Naive thymus-derived CD4-positive, alpha-beta T cell (primary cell): ENCODE results near the gene AOPEP. TPM values are rescaled to one million over a fixed set of nuclear protein-coding genes. Genes with fewer than 3 reads are reported as not detected.

Experiments
- ATAC-seq: fragments of 150-1000 bp; cut with Tn5 transposase; 2 replicates; pipeline ENCODE4 v1.10.0; 2021; ENCODE audit warnings: mild to moderate bottlenecking, moderate library complexity
- CTCF ChIA-PET: fragments of 350-600 bp; sonication (Branson Sonifier 250); formaldehyde crosslinking; loops from one replicate; lab custom pipeline; 2021; ENCODE audit warnings: antibody characterized with exemption; lab: Charles Lee
- POLR2A ChIA-PET: fragments of 350-600 bp; sonication (Branson Sonifier 250); formaldehyde crosslinking; loops from one replicate; lab custom pipeline; 2021; ENCODE audit warnings: antibody characterized with exemption, inconsistent platforms; lab: Charles Lee
- DNase-seq, 9 donors: peaks; one replicate each; pipeline versions ENCODE4 v3.0.0 to v3.0.0-alpha.2; 2020 to 2022; ENCODE audit warnings: mixed read lengths in 1 of 9
- H3K27ac ChIP-seq: one replicate; pipeline ENCODE4 v1.7.0; 2013; ENCODE audit warnings: mild to moderate bottlenecking, low read depth, low read length, moderate library complexity
- H3K27me3 ChIP-seq, 2 donors: one replicate each; pipeline ENCODE4 v1.7.0; 2013; ENCODE audit warnings: low read length in 2 of 2, mild to moderate bottlenecking in 2 of 2, moderate library complexity in 2 of 2; ENCODE audit not compliant: control insufficient read depth in 2 of 2, insufficient read depth in 2 of 2
- H3K36me3 ChIP-seq, 3 experiments: 1 replicate in 2 of 3; 2 replicates in 1 of 3; pipeline ENCODE4 v1.7.0; 2013; ENCODE audit warnings: low read length in 3 of 3, mild to moderate bottlenecking in 3 of 3, moderate library complexity in 1 of 3; ENCODE audit not compliant: insufficient read depth in 3 of 3, control insufficient read depth in 2 of 3
- H3K4me1 ChIP-seq, 2 donors: one replicate each; pipeline ENCODE4 v1.7.0; 2013; ENCODE audit warnings: low read length in 2 of 2, mild to moderate bottlenecking in 2 of 2, moderate library complexity in 1 of 2; ENCODE audit not compliant: control insufficient read depth in 2 of 2, insufficient read depth in 2 of 2
- H3K4me3 ChIP-seq: 2 replicates; pipeline ENCODE4 v1.7.0; 2013; ENCODE audit warnings: mild to moderate bottlenecking, low read length
- H3K9me3 ChIP-seq, 3 experiments: 1 replicate in 2 of 3; 2 replicates in 1 of 3; pipeline ENCODE4 v1.7.0; 2013; ENCODE audit warnings: low read length in 3 of 3; ENCODE audit not compliant: control insufficient read depth in 2 of 3
- H3K27ac Mint-ChIP-seq, 9 donors: one replicate each; pipeline ENCODE4 v1.8.0; 2020 to 2022; ENCODE audit warnings: mixed read lengths in 9 of 9, mild to moderate bottlenecking in 8 of 9, moderate library complexity in 5 of 9, inconsistent platforms in 2 of 9
- H3K27me3 Mint-ChIP-seq, 5 donors: one replicate each; pipeline ENCODE4 v1.8.0; 2021 to 2022; ENCODE audit warnings: mixed read lengths in 5 of 5, mild to moderate bottlenecking in 1 of 5
- H3K36me3 Mint-ChIP-seq, 5 donors: one replicate each; pipeline ENCODE4 v1.8.0; 2020 to 2022; ENCODE audit warnings: mixed read lengths in 5 of 5, mild to moderate bottlenecking in 3 of 5, inconsistent platforms in 1 of 5
- H3K4me1 Mint-ChIP-seq, 7 donors: one replicate each; pipeline ENCODE4 v1.8.0; 2020 to 2022; ENCODE audit warnings: mixed read lengths in 7 of 7, mild to moderate bottlenecking in 3 of 7, inconsistent platforms in 1 of 7
- H3K4me3 Mint-ChIP-seq, 10 donors: one replicate each; pipeline ENCODE4 v1.8.0; 2020 to 2022; ENCODE audit warnings: mild to moderate bottlenecking in 10 of 10, mixed read lengths in 10 of 10, moderate library complexity in 6 of 10, inconsistent platforms in 2 of 10
- H3K9me3 Mint-ChIP-seq, 11 donors: one replicate each; pipeline ENCODE4 v1.8.0; 2020 to 2022; ENCODE audit warnings: mixed read lengths in 11 of 11, mild to moderate bottlenecking in 4 of 11, inconsistent platforms in 1 of 11, moderate library complexity in 1 of 11
- intact Hi-C, 2 donors: fragments of 100-400 bp; cut with micrococcal nuclease; formaldehyde crosslinking; loops; one replicate each; pipeline ENCODE4 v1.15.1; 2023
- polyA plus RNA-seq, 2 donors: library from polyadenylated mRNA; unstranded; fragments of 300-500 nt; fragmentation: Illumina TruSeq; gene quantifications; one replicate each; pipeline ENCODE4 v1.2.3, GENCODE V29; 2021
- total RNA-seq, 6 experiments: library from RNA in 5 of 6; stranded (reverse) in 5 of 6; gene quantifications; 1 replicate in 5 of 6; 2 replicates in 1 of 6; pipeline ENCODE4 v1.2.3 and lab custom pipeline; 2021 to 2026

The AOPEP gene
- total and polyA plus RNA-seq, 7 experiments from 2014 or later, result 5.7 to 19.0 (median 13.6) TPM

- intact Hi-C loops, result no loop called here
These were observed 164.7 kb downstream of the AOPEP start for GRCh38 chr9:94891183-94891582.

GRCh38 chr9:94892675-94893074 is 166.2 kb downstream of the AOPEP start:
- H3K27ac Mint-ChIP-seq, result no peak overlapping the region
- Histone ChIP-seq H3K4me1 (no peaks in the 10 kb centered on the region), H3K27me3 (no peaks in the 10 kb centered on the region), H3K9me3 (no peaks in the 10 kb centered on the region), H3K27ac (no peak overlapping the region), H3K36me3 (no peaks in the 10 kb centered on the region), H3K4me3 (no peak overlapping the region)
- H3K27me3 Mint-ChIP-seq, result peaks cover 0 to 2% (median 0%) of the 10 kb centered on the region in 5 donors
- ATAC-seq (no peak), DNase-seq (no peak)
- H3K4me1 Mint-ChIP-seq, result peaks cover 0 to 18% (median 0%) of the 10 kb centered on the region in 7 donors
- peaks cover 0 to 24% (median 15%) of the 10 kb centered on the region in 11 donors for H3K9me3 Mint-ChIP-seq
- intact Hi-C loops, result no loop called here
- CTCF ChIA-PET, result no interaction called here
- peaks cover 4 to 24% (median 22%) of the 10 kb centered on the region in 5 donors for H3K36me3 Mint-ChIP-seq
- no peak overlapping the region for H3K4me3 Mint-ChIP-seq
- POLR2A ChIA-PET, result no interaction called here

More at GRCh38 chr9:94891183-94891582, 164.7 kb downstream of the AOPEP start:
- ATAC-seq, result no peak
- Histone ChIP-seq H3K4me3 (no peak overlapping the region), H3K36me3 (no peaks in the 10 kb centered on the region), H3K27ac (no peak overlapping the region), H3K27me3 (no peaks in the 10 kb centered on the region), H3K4me1 (no peaks in the 10 kb centered on the region), H3K9me3 (no peaks in the 10 kb centered on the region)
- CTCF ChIA-PET, result interaction anchor here (0.5 kb wide), 1 partner anchor 222 kb away, joined by 3 read pairs; no protein-coding TSS in a partner anchor
- peaks cover 4 to 24% (median 22%) of the 10 kb centered on the region in 5 donors for H3K36me3 Mint-ChIP-seq
- H3K4me1 Mint-ChIP-seq, result peaks cover 0 to 14% (median 0%) of the 10 kb centered on the region in 7 donors
- DNase-seq, result no peak
- peaks cover 0 to under 1% (median 0%) of the 10 kb centered on the region in 5 donors for H3K27me3 Mint-ChIP-seq
- H3K4me3 Mint-ChIP-seq, result no peak overlapping the region
- POLR2A ChIA-PET, result interaction anchor here (0.5 kb wide), 1 partner anchor 171 kb away, joined by 4 read pairs; no protein-coding TSS in a partner anchor
- no peak overlapping the region for H3K27ac Mint-ChIP-seq
- peaks cover 0 to 24% (median 15%) of the 10 kb centered on the region in 11 donors for H3K9me3 Mint-ChIP-seq

- POLR2A ChIA-PET, result no interaction called here
These were observed 167.7 kb downstream of the AOPEP start for GRCh38 chr9:94894094-94894699.

DNA sequence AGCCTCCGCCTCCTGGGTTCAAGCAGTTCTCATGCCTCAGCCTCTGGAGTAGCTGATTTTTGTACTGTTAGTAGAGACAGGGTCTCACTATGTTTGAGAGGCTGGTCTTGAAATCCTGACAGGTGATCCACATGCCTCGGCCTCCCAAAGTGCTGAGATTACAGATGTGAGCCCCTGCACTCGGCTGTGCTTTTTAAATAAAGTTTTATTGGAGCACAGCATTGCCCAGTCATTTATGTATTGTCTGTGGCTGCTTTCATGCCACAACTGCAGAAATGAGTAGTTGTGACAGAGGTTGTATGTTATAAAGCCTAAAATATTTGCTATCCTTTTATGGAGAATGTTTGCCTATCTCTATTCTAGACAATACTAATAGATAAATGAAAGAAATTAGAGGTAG is 169.2 kb downstream of the AOPEP start:
- Histone ChIP-seq H3K9me3 (no peaks in the 10 kb centered on the region), H3K27ac (no peak overlapping the region), H3K4me1 (no peaks in the 10 kb centered on the region), H3K36me3 (no peaks in the 10 kb centered on the region), H3K4me3 (no peak overlapping the region), H3K27me3 (no peaks in the 10 kb centered on the region)
- H3K4me3 Mint-ChIP-seq, result no peak overlapping the region
- ATAC-seq (no peak), DNase-seq (no peak)
- POLR2A ChIA-PET, result no interaction called here
- peaks cover 0 to 14% (median 9%) of the 10 kb centered on the region in 11 donors for H3K9me3 Mint-ChIP-seq
- CTCF ChIA-PET, result no interaction called here
- peaks cover 0 to 2% (median 0%) of the 10 kb centered on the region in 5 donors for H3K27me3 Mint-ChIP-seq
- H3K27ac Mint-ChIP-seq, result no peak overlapping the region
- H3K4me1 Mint-ChIP-seq, result peaks cover 0 to 27% (median 0%) of the 10 kb centered on the region in 7 donors
- peaks cover under 1 to 17% (median 16%) of the 10 kb centered on the region in 5 donors for H3K36me3 Mint-ChIP-seq
- intact Hi-C loops, result no loop called here

More at GRCh38 chr9:94894094-94894699, 167.7 kb downstream of the AOPEP start:
- Mint-ChIP-seq H3K27ac (no peak overlapping the region), H3K4me3 (no peak overlapping the region), H3K27me3 (peaks cover 0 to 2% (median 0%) of the 10 kb centered on the region in 5 donors), H3K36me3 (peaks cover 4 to 20% (median 16%) of the 10 kb centered on the region in 5 donors), H3K9me3 (peaks cover 0 to 18% (median 13%) of the 10 kb centered on the region in 11 donors), H3K4me1 (peaks cover 0 to 18% (median 0%) of the 10 kb centered on the region in 7 donors)
- CTCF ChIA-PET, result no interaction called here
- no peaks in the 10 kb centered on the region for H3K27me3 ChIP-seq
- DNase-seq, result no peak
- ATAC-seq, result no peak
- no peaks in the 10 kb centered on the region for H3K9me3 ChIP-seq
- intact Hi-C loops, result no loop called here
- no peak overlapping the region for H3K27ac ChIP-seq
- H3K36me3 ChIP-seq, result no peaks in the 10 kb centered on the region
- no peaks in the 10 kb centered on the region for H3K4me1 ChIP-seq
- no peak overlapping the region for H3K4me3 ChIP-seq

GRCh38 chr9:94896512-94896911 is 170.0 kb downstream of the AOPEP start:
- Histone ChIP-seq H3K4me3 (no peak overlapping the region), H3K27ac (no peak overlapping the region), H3K36me3 (no peaks in the 10 kb centered on the region), H3K4me1 (no peaks in the 10 kb centered on the region), H3K27me3 (no peaks in the 10 kb centered on the region), H3K9me3 (no peaks in the 10 kb centered on the region)
- Mint-ChIP-seq H3K9me3 (peaks cover 0 to 7% (median 2%) of the 10 kb centered on the region in 11 donors), H3K27me3 (peaks cover 0 to 2% (median 0%) of the 10 kb centered on the region in 5 donors), H3K27ac (no peak overlapping the region), H3K4me3 (no peak overlapping the region), H3K36me3 (peaks cover 0 to 18% (median 11%) of the 10 kb centered on the region in 5 donors), H3K4me1 (peaks cover 0 to 35% (median 0%) of the 10 kb centered on the region in 7 donors)
- CTCF ChIA-PET, result no interaction called here
- no peak for ATAC-seq
- DNase-seq, result no peak
- POLR2A ChIA-PET, result no interaction called here
- intact Hi-C loops, result no loop called here

GRCh38 chr9:94899464-94900221 is 173.1 kb downstream of the AOPEP start:
- H3K9me3 Mint-ChIP-seq, result no peaks in the 10 kb centered on the region
- H3K27me3 Mint-ChIP-seq, result peaks cover 0 to 2% (median 0%) of the 10 kb centered on the region in 5 donors
- peaks cover 0 to 38% (median 0%) of the 10 kb centered on the region in 7 donors for H3K4me1 Mint-ChIP-seq
- no peak overlapping the region for H3K4me3 ChIP-seq
- intact Hi-C loops, result loop anchor here in 1 of 2 donors (5.0 kb wide), 1 partner anchor 37 kb away; no protein-coding TSS in a partner anchor
- no peaks in the 10 kb centered on the region for H3K9me3 ChIP-seq
- H3K27ac ChIP-seq, result no peak overlapping the region
- H3K27me3 ChIP-seq, result no peaks in the 10 kb centered on the region
- DNase-seq, result no peak
- no peaks in the 10 kb centered on the region for H3K4me1 ChIP-seq
- H3K27ac Mint-ChIP-seq, result peak overlapping the region in 1 of 9 donors; percentile 80
- peaks cover 0 to 11% (median 9%) of the 10 kb centered on the region in 5 donors for H3K36me3 Mint-ChIP-seq
- ChIA-PET POLR2A (interaction anchor here (0.7 kb wide), 1 partner anchor 39 kb away, joined by 3 read pairs; no protein-coding TSS in a partner anchor), CTCF (no interaction called here)
- ATAC-seq, result no peak
- no peak overlapping the region for H3K4me3 Mint-ChIP-seq
- H3K36me3 ChIP-seq, result no peaks in the 10 kb centered on the region
